Left cardiac atrium (tissue), 4 donors: Measurements from ENCODE around the gene OTUB2. TPM values are rescaled to one million over a fixed set of nuclear protein-coding genes. Genes with fewer than 3 reads are reported as not detected.

Source experiments
- ATAC-seq, 2 donors: fragments of 200-7000 bp; cut with Tn5 transposase; one replicate each; pipeline ENCODE4 v1.9.1; 2020; ENCODE audit warnings: mild to moderate bottlenecking in 2 of 2, moderate library complexity in 2 of 2
- DNase-seq: peaks from one replicate; pipeline ENCODE4 v3.0.0-alpha.2; 2020
- intact Hi-C, 2 donors: fragments of 100-400 bp; cut with DNase I; formaldehyde crosslinking; loops; one replicate each; pipeline versions ENCODE4 v1.14.1 to v1.15.1; 2022 to 2023
- long read RNA-seq: library from polyadenylated mRNA; unstranded; transcript quantifications from one replicate; pipeline ENCODE4 v2.0.0, GENCODE V29; 2021
- total RNA-seq, 2 donors: library from RNA; stranded (reverse); fragmentation: NEBNext Ultra II Directional; extraction: Animal tissue kit (Norgen Biotek cat#: 25700); gene quantifications; one replicate each; pipeline ENCODE4 v1.2.1, GENCODE V29; 2021
- donor health status: DM: no; HTN: yes; CAD: no.
- donor health status: DM: no; HTN: yes; CAD: no; lungs with severe emphysema.
- donor health status: DM: yes; HTN: yes; CAD: no.
- donor health status: Dilated cardiomyopathy.

OTUB2 gene
- under 1 TPM; 0.24 to 0.56 TPM for total RNA-seq
- long read RNA-seq, partial matches to known transcripts = 0 of 1 reads
- long read RNA-seq, other reads (novel, unspliced or antisense) = 1 of 1 reads

- DNase-seq (peak; percentile 97), ATAC-seq (peak; percentile 100)
- intact Hi-C loops = no loop called here
Measured at GRCh38 chr14:94026173-94026888, at the start of gene OTUB2. Gene OTUB2, plus strand, starts transcription at chr14:94026340. Its CDS starts 198 bp downstream, at chr14:94026538.

- ATAC-seq (peak; percentile 48 to 55), DNase-seq (no peak)
- intact Hi-C loops = no loop called here
Measured at GRCh38 chr14:93976477-93977057, 49.6 kb upstream of the OTUB2 start, which contains the start of gene ASB2. Gene ASB2, minus strand, starts transcription at chr14:93976570. Its CDS starts 12,031 bp downstream, at chr14:93964539.

- DNase-seq (no peak), ATAC-seq (no peak)
- intact Hi-C loops = no loop called here
Measured at GRCh38 chr14:93977171-93977570, 49.0 kb upstream of the OTUB2 start.

- ATAC-seq = no peak
- intact Hi-C loops = no loop called here
- DNase-seq = no peak
Measured at GRCh38 chr14:93977790-93978581, 48.2 kb upstream of the OTUB2 start.

- intact Hi-C loops = no loop called here
- ATAC-seq (no peak), DNase-seq (no peak)
Measured at GRCh38 chr14:93978735-93979134, 47.4 kb upstream of the OTUB2 start.

GRCh38 chr14:93980456-93981201 lies 45.5 kb upstream of the OTUB2 start:
- DNase-seq (peak; percentile 80), ATAC-seq (peak; percentile 70 to 76)
- intact Hi-C loops = no loop called here

- ATAC-seq (peak; percentile 8 to 25), DNase-seq (no peak)
- intact Hi-C loops = no loop called here
Measured at GRCh38 chr14:93981316-93982229, 44.6 kb upstream of the OTUB2 start.

- DNase-seq (no peak), ATAC-seq (no peak)
- intact Hi-C loops = no loop called here
Measured at GRCh38 chr14:93982230-93983007, 43.7 kb upstream of the OTUB2 start.

- intact Hi-C loops = no loop called here
- no peak for DNase-seq
- peak in 1 of 2 donors; percentile 10 for ATAC-seq
Measured at GRCh38 chr14:93984070-93984469, 42.1 kb upstream of the OTUB2 start.

GRCh38 chr14:93984987-93985410 lies 41.1 kb upstream of the OTUB2 start:
- ATAC-seq (peak in 1 of 2 donors; percentile 23), DNase-seq (no peak)
- intact Hi-C loops = no loop called here

- ATAC-seq (peak; percentile 32 to 56), DNase-seq (no peak)
- intact Hi-C loops = no loop called here
Measured at GRCh38 chr14:93986955-93987354, 39.2 kb upstream of the OTUB2 start.

GRCh38 chr14:93987376-93987775 lies 38.8 kb upstream of the OTUB2 start:
- intact Hi-C loops = no loop called here
- no peak for DNase-seq
- ATAC-seq = peak in 1 of 2 donors; percentile 37

- intact Hi-C loops = no loop called here
- ATAC-seq (no peak), DNase-seq (no peak)
Measured at GRCh38 chr14:93987815-93988476, 38.2 kb upstream of the OTUB2 start.

- DNase-seq = no peak
- ATAC-seq = no peak
- intact Hi-C loops = no loop called here
Measured at GRCh38 chr14:93989939-93990338, 36.2 kb upstream of the OTUB2 start.

- ATAC-seq = no peak
- no peak for DNase-seq
- intact Hi-C loops = no loop called here
Measured at GRCh38 chr14:93991212-93991611, 34.9 kb upstream of the OTUB2 start.

GRCh38 chr14:93991649-93992048 lies 34.5 kb upstream of the OTUB2 start:
- no peak for ATAC-seq
- intact Hi-C loops = no loop called here
- no peak for DNase-seq

- ATAC-seq (no peak), DNase-seq (no peak)
- intact Hi-C loops = no loop called here
Measured at GRCh38 chr14:93993382-93993781, 32.8 kb upstream of the OTUB2 start.
